Measurements from ENCODE around the gene ZNF454. TPM values are rescaled to one million over a fixed set of nuclear protein-coding genes. Genes with fewer than 3 reads are reported as not detected.

ZNF454 gene
- total RNA-seq, 1 experiment from 2014 or later = not detected

DNA sequence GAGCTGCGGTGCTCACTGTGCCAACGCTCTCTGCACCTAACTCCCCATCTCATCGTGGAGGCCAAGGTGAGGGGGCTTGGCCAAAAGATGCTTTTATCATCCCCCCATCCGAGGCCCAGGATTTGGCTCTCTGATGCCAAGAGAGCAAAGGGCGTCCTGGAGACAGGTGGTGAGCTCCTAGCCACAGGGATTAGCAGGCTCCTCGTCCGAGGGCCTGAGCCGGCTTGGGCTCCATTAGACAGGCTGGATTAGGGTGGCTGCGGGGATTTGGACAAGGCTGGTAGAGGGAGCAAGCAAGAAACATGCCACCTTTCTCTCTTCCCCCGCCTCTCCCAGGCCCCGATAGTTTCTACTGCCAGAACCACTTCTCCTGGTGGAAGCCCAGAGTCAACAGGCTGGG is 55.2 kb downstream of the ZNF454 start:
- Histone ChIP-seq H3K79me2 (ENCODE audit: insufficient read depth, low read length) (no peaks in the 10 kb centered on the region), H3K27me3 (ENCODE audit: insufficient read depth, low read length) (peaks cover 26% of the 10 kb centered on the region), H3K18ac (ENCODE audit: insufficient read length, low read depth, low read length) (no peak overlapping the region), H4K5ac (ENCODE audit: insufficient read length, low read depth, low read length) (no peak overlapping the region), H2AFZ (ENCODE audit: low read length) (no peak overlapping the region), H2AK5ac (ENCODE audit: insufficient read length, low read length) (no peak overlapping the region), H4K91ac (ENCODE audit: insufficient read length, low read depth, low read length) (no peak overlapping the region), H3K27ac (ENCODE audit: insufficient read length, low read depth, low read length) (no peak overlapping the region), H4K20me1 (ENCODE audit: control insufficient read depth, insufficient read depth, insufficient read length) (no peaks in the 10 kb centered on the region), H3K4me2 (ENCODE audit: insufficient read depth, insufficient read length, low read length) (no peak overlapping the region), H3K23ac (ENCODE audit: insufficient read length, low read depth, low read length) (no peak overlapping the region), H2BK20ac (ENCODE audit: low read depth, low read length, poor library complexity, severe bottlenecking) (no peak overlapping the region), H2BK5ac (ENCODE audit: insufficient read length, low read length) (no peak overlapping the region), H3K56ac (ENCODE audit: insufficient read length, low read depth, low read length) (no peak overlapping the region), H3K79me1 (ENCODE audit: insufficient read depth, low read depth, low read length, poor library complexity, severe bottlenecking) (no peaks in the 10 kb centered on the region), H3K4me1 (ENCODE audit: insufficient read depth, low read length) (no peaks in the 10 kb centered on the region), H3K9ac (ENCODE audit: extremely low read depth, insufficient read length, low read length) (no peak overlapping the region), H4K8ac (replicated peaks; ENCODE audit: insufficient read length, low read depth, low read length) (no peak overlapping the region), H3K9me3 (ENCODE audit: control insufficient read depth, low read depth, low read length) (no peaks in the 10 kb centered on the region), H3K23me2 (ENCODE audit: insufficient read length, low read depth, low read length, poor library complexity, severe bottlenecking) (peaks cover 2% of the 10 kb centered on the region), H2BK15ac (ENCODE audit: low read depth, low read length) (no peak overlapping the region), H2BK120ac (ENCODE audit: low read depth, low read length, poor library complexity, severe bottlenecking) (no peak overlapping the region), H2BK12ac (ENCODE audit: insufficient read length, low read depth, low read length) (no peak overlapping the region), H3K4ac (ENCODE audit: low read depth, low read length) (no peak overlapping the region), H3K14ac (ENCODE audit: insufficient read depth, low read length) (no peak overlapping the region), H3T11ph (ENCODE audit: low read length) (no peak overlapping the region)
- WGBS (ENCODE audit: extremely low coverage, insufficient read length, low lambda C conversion rate) = no CpG with 5 or more reads among the region's 11 CpGs
- DNase-seq = no peak
- Mint-ChIP-seq H3K27ac (no peak overlapping the region), H3K4me1 (peaks cover 5 to 10% of the 10 kb centered on the region in 2 experiments), H3K9me3 (peaks cover 15 to 52% of the 10 kb centered on the region in 2 experiments), H3K27me3 (ENCODE audit: low read depth) (peaks cover 69% of the 10 kb centered on the region), H3K36me3 (ENCODE audit: insufficient read depth in 1 of 3, low read depth in 3 of 3) (peaks cover 0 to 4% (median 3%) of the 10 kb centered on the region in 3 experiments; a peak in 2 of 7 replicates), H3K4me3 (peak overlapping the region in 1 of 2 experiments; percentile 66; a peak in 1 of 5 replicates)
- TF ChIP-seq, protein P1, sequence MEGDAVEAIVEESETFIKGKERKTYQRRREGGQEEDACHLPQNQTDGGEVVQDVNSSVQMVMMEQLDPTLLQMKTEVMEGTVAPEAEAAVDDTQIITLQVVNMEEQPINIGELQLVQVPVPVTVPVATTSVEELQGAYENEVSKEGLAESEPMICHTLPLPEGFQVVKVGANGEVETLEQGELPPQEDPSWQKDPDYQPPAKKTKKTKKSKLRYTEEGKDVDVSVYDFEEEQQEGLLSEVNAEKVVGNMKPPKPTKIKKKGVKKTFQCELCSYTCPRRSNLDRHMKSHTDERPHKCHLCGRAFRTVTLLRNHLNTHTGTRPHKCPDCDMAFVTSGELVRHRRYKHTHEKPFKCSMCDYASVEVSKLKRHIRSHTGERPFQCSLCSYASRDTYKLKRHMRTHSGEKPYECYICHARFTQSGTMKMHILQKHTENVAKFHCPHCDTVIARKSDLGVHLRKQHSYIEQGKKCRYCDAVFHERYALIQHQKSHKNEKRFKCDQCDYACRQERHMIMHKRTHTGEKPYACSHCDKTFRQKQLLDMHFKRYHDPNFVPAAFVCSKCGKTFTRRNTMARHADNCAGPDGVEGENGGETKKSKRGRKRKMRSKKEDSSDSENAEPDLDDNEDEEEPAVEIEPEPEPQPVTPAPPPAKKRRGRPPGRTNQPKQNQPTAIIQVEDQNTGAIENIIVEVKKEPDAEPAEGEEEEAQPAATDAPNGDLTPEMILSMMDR (conservative IDR thresholded peaks at IDR 0.05) = no peak
